ENCODE measurements around the gene PIAS3.

The PIAS3 gene

DNA sequence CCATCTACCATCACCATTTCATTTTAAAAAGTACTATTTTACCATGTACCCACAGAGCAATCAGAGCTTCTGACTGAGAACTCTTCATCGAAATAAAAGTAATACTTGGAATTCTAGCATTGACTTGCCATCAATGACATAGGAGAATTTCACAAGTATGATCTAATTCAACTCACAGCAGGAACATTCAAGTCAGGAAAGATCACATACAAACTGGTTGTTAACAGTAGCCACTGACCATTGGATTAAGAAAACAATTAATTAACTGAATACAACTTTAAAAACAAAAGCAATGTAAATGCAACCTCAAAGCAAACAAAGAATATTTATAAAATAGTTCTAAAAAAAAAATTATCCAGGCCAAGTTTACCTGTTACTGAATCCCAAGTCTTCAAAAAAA lies 53.8 kb downstream of the PIAS3 start:
- TF ChIP-seq, protein P1, sequence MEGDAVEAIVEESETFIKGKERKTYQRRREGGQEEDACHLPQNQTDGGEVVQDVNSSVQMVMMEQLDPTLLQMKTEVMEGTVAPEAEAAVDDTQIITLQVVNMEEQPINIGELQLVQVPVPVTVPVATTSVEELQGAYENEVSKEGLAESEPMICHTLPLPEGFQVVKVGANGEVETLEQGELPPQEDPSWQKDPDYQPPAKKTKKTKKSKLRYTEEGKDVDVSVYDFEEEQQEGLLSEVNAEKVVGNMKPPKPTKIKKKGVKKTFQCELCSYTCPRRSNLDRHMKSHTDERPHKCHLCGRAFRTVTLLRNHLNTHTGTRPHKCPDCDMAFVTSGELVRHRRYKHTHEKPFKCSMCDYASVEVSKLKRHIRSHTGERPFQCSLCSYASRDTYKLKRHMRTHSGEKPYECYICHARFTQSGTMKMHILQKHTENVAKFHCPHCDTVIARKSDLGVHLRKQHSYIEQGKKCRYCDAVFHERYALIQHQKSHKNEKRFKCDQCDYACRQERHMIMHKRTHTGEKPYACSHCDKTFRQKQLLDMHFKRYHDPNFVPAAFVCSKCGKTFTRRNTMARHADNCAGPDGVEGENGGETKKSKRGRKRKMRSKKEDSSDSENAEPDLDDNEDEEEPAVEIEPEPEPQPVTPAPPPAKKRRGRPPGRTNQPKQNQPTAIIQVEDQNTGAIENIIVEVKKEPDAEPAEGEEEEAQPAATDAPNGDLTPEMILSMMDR (conservative IDR thresholded peaks at IDR 0.05; ENCODE audit: low read depth, low read length) = no peak
- peak; percentile 77 for DNase-seq (ENCODE audit: low read depth)
- H3K4me3 ChIP-seq (ENCODE audit: low read depth, low read length) = no peak overlapping the region

GRCh38 chr1:145804235-145805045 lies 54.4 kb downstream of the PIAS3 start:
- TF ChIP-seq, protein P1 (conservative IDR thresholded peaks at IDR 0.05; ENCODE audit: low read depth, low read length) = no peak
- DNase-seq (ENCODE audit: low read depth) = peak; percentile 30
- no peak overlapping the region for H3K4me3 ChIP-seq (ENCODE audit: low read depth, low read length)

DNA sequence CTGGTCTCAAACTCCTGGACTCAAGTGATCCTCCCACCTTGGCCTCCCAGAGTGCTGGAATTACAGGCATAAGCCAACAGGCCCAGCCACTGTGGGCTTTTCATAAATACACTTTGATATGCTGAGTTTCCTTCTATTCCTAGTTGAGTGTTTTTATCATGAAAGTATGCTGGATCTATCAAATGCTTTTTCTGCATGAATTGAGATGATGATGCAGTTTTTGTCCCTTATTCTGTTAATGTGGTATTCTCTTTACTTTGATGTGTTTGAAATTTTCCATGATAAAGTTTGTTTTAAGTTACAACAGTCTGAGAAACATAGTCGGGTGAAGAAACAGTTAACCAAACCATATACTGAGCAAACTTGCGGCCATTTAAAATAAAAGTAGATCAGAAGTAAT lies 59.1 kb downstream of the PIAS3 start:
- H3K4me3 ChIP-seq (ENCODE audit: low read depth, low read length) = no peak overlapping the region
- TF ChIP-seq, protein P1 (conservative IDR thresholded peaks at IDR 0.05; ENCODE audit: low read depth, low read length) = no peak
- no peak for DNase-seq (ENCODE audit: low read depth)

Measured in choroid plexus epithelial cell (primary cell).